DOHH2 (cell line): ENCODE results near the gene GDNF.
"Not testable (repeated sequence)": the region's sequence is repeated elsewhere in the genome, so short reads cannot be mapped to it uniquely, and the experiment has no call there.

ENCODE experiments used
- H3F3A ChIP-seq: fragments of 200-600 bp; sonication (generic), shearing (Covaris generic); 2 replicates; pipeline ENCODE4 v1.6.0; 2016; ENCODE audit warnings: antibody characterized with exemption, mild to moderate bottlenecking; ENCODE audit not compliant: control insufficient read depth, insufficient read depth
- H3K27ac ChIP-seq: fragments of 200-600 bp; sonication (generic); 2 replicates; pipeline ENCODE4 v1.5.1; 2014; ENCODE audit warnings: low read depth, mild to moderate bottlenecking, low read length, moderate library complexity
- H3K27me3 ChIP-seq: fragments of 200-600 bp; sonication (generic); 2 replicates; pipeline ENCODE4 v1.6.1; 2014; ENCODE audit warnings: mild to moderate bottlenecking, low read length, mixed read lengths; ENCODE audit not compliant: control insufficient read depth
- H3K36me3 ChIP-seq: fragments of 200-600 bp; sonication (generic); 2 replicates; pipeline ENCODE4 v1.6.1; 2014; ENCODE audit warnings: mild to moderate bottlenecking, low read length, moderate library complexity, mixed read lengths; ENCODE audit not compliant: control insufficient read depth
- H3K4me1 ChIP-seq: fragments of 200-600 bp; sonication (generic); 2 replicates; pipeline ENCODE4 v1.6.1; 2014; ENCODE audit warnings: mild to moderate bottlenecking, low read length, mixed read lengths; ENCODE audit not compliant: control insufficient read depth
- H3K4me2 ChIP-seq: fragments of 200-600 bp; sonication (generic); 2 replicates; pipeline ENCODE4 v1.6.0; 2014; ENCODE audit warnings: mild to moderate bottlenecking, low read length, moderate library complexity
- H3K4me3 ChIP-seq: fragments of 200-600 bp; sonication (generic); 2 replicates; pipeline ENCODE4 v1.5.1; 2014; ENCODE audit warnings: mild to moderate bottlenecking, low read length, mixed read lengths
- H3K79me2 ChIP-seq: fragments of 200-600 bp; sonication (generic); 2 replicates; pipeline ENCODE4 v1.6.1; 2014; ENCODE audit warnings: mild to moderate bottlenecking, low read length, mixed read lengths; ENCODE audit not compliant: control insufficient read depth
- H3K9me2 ChIP-seq: fragments of 200-600 bp; sonication (generic); replicated peaks from 2 replicates; pipeline ENCODE4 v1.6.1; 2014; ENCODE audit warnings: mild to moderate bottlenecking, low read length, mixed read lengths; ENCODE audit not compliant: control insufficient read depth
- H3K9me3 ChIP-seq: fragments of 200-600 bp; sonication (generic); 2 replicates; pipeline ENCODE4 v1.6.1; 2014; ENCODE audit warnings: antibody characterized with exemption, low read length, mixed read lengths; ENCODE audit not compliant: control insufficient read depth, insufficient read depth
- H4K20me1 ChIP-seq: fragments of 200-600 bp; sonication (generic); 2 replicates; pipeline ENCODE4 v1.6.0; 2014; ENCODE audit warnings: low read depth, mild to moderate bottlenecking, antibody characterized with exemption, low read length, moderate library complexity; ENCODE audit not compliant: control insufficient read depth, insufficient read depth
- EZH2phosphoT487 ChIP-seq: fragments of 200-600 bp; sonication (generic); IDR thresholded peaks from 2 replicates; pipeline ENCODE4 v1.6.1; 2017; ENCODE audit warnings: borderline replicate concordance, mild to moderate bottlenecking, antibody characterized with exemption, low read length, moderate library complexity, mixed read lengths
- TF ChIP-seq, protein P1 (sequence below): fragments of 200-600 bp; sonication (generic); IDR thresholded peaks from one replicate; pipeline ENCODE4 v1.5.1; 2014; ENCODE audit warnings: antibody characterized with exemption, mild to moderate bottlenecking, low read depth, low read length; ENCODE audit not compliant: poor library complexity, severe bottlenecking

Gene GDNF

GRCh38 chr5:37787742-37788141, 52.1 kb downstream of the GDNF start:
- Histone ChIP-seq H3K4me3 (no peak overlapping the region), H3K9me3 (no peaks in the 10 kb centered on the region), H4K20me1 (no peaks in the 10 kb centered on the region), H3K9me2 (no peaks in the 10 kb centered on the region), H3K36me3 (no peaks in the 10 kb centered on the region), H3K4me2 (no peak overlapping the region), H3K27ac (no peak overlapping the region), H3K79me2 (no peaks in the 10 kb centered on the region), H3K4me1 (no peaks in the 10 kb centered on the region), H3K27me3 (no peaks in the 10 kb centered on the region), H3F3A (no peaks in the 10 kb centered on the region)
- TF ChIP-seq, protein P1, sequence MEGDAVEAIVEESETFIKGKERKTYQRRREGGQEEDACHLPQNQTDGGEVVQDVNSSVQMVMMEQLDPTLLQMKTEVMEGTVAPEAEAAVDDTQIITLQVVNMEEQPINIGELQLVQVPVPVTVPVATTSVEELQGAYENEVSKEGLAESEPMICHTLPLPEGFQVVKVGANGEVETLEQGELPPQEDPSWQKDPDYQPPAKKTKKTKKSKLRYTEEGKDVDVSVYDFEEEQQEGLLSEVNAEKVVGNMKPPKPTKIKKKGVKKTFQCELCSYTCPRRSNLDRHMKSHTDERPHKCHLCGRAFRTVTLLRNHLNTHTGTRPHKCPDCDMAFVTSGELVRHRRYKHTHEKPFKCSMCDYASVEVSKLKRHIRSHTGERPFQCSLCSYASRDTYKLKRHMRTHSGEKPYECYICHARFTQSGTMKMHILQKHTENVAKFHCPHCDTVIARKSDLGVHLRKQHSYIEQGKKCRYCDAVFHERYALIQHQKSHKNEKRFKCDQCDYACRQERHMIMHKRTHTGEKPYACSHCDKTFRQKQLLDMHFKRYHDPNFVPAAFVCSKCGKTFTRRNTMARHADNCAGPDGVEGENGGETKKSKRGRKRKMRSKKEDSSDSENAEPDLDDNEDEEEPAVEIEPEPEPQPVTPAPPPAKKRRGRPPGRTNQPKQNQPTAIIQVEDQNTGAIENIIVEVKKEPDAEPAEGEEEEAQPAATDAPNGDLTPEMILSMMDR, result no peak
- no peak for TF ChIP-seq EZH2phosphoT487

GRCh38 chr5:37786862-37787519, 52.9 kb downstream of the GDNF start:
- no peak overlapping the region for H3K4me3 ChIP-seq
- no peaks in the 10 kb centered on the region for H3K79me2 ChIP-seq
- H3K4me1 ChIP-seq, result no peaks in the 10 kb centered on the region
- no peak for TF ChIP-seq EZH2phosphoT487
- TF ChIP-seq, protein P1, result no peak
- no peaks in the 10 kb centered on the region for H3K27me3 ChIP-seq
- H3K36me3 ChIP-seq, result no peaks in the 10 kb centered on the region
- no peaks in the 10 kb centered on the region for H4K20me1 ChIP-seq
- no peaks in the 10 kb centered on the region for H3K9me2 ChIP-seq
- no peaks in the 10 kb centered on the region for H3K9me3 ChIP-seq
- H3K4me2 ChIP-seq, result no peak overlapping the region
- no peaks in the 10 kb centered on the region for H3F3A ChIP-seq
- H3K27ac ChIP-seq, result no peak overlapping the region

- no peaks in the 10 kb centered on the region for H3K27me3 ChIP-seq
- H3K4me1 ChIP-seq, result no peaks in the 10 kb centered on the region
These were observed 53.4 kb downstream of the GDNF start for GRCh38 chr5:37786416-37786815.

DNA sequence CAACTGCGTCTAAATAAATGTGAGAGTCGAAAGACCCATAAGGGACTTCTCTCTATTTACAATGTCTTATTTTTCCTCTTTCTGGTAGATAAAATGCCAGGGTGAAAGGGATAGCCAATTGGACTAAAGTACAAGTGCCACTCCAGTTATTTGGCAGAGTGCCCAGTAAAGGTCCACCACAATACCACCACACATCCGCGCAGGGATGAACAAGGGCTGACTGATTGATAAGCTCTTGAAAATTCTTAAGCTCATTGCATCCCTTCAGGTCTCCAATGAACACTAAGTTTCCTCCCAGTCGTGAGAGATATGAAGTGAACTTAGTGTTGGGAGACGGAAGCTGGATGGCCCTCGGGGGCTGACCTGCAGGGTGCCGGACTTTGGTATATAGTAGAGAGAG, 58.4 kb downstream of the GDNF start:
- H3K79me2 ChIP-seq, H3F3A ChIP-seq, H3K9me3 ChIP-seq, H3K27me3 ChIP-seq, H3K4me2 ChIP-seq, H3K27ac ChIP-seq, H3K4me3 ChIP-seq, H3K36me3 ChIP-seq, H3K4me1 ChIP-seq, H3K9me2 ChIP-seq, H4K20me1 ChIP-seq: not testable (repeated sequence)

More at GRCh38 chr5:37786416-37786815, 53.4 kb downstream of the GDNF start:
- Histone ChIP-seq H3K9me3 (no peaks in the 10 kb centered on the region), H3K4me2 (no peak overlapping the region), H3K4me3 (no peak overlapping the region), H3K27ac (no peak overlapping the region), H3F3A (no peaks in the 10 kb centered on the region), H4K20me1 (no peaks in the 10 kb centered on the region), H3K36me3 (no peaks in the 10 kb centered on the region), H3K9me2 (no peaks in the 10 kb centered on the region), H3K79me2 (no peaks in the 10 kb centered on the region)
- TF ChIP-seq, protein P1, result no peak
- no peak for TF ChIP-seq EZH2phosphoT487
